HG03064 (cell line): ENCODE data around the gene NUAK2.

Experiments
- ATAC-seq: cut with Tn5 transposase; IDR thresholded peaks from one replicate; pipeline ENCODE4 v1.9.1; 2021; ENCODE audit warnings: low read depth; ENCODE audit not compliant: unreplicated experiment

Gene NUAK2

DNA sequence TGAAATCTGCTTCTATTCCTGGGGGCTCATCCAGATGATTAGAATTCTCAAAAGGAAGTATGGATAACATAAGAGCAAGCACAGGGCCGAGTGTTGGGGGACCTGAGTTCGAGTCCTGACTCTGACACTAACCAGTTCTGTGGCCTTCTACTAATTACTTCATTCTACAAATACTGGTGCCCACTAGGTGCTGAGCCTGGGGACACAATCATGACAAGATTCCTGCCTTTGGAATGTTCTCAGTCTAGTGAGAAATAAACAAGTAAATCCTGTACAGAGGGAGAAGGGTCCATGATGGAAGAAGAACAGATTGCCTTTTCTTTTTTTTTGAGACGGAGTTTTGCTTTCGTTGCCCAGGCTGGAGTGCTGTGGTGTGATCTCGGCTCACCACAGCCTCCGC, 2.2 kb upstream of the NUAK2 start:
- ATAC-seq, result no peak

DNA sequence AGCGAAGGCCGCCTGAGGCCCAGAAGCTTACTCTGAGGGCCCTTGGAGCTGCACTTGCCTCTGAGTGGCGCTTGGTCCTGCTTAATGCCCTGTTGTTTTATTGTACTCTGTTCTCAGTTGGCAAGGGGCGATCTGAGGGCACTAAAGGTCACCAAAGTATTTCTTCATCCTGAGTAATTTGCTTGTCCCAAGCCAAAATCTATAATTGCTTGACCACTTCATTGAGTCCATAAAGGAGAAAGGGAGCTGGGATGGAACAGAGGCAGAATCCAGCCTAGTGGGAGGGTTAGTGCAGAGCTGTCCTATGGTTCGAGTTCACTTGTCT, 376 bp upstream of the NUAK2 start:
- no peak for ATAC-seq

DNA sequence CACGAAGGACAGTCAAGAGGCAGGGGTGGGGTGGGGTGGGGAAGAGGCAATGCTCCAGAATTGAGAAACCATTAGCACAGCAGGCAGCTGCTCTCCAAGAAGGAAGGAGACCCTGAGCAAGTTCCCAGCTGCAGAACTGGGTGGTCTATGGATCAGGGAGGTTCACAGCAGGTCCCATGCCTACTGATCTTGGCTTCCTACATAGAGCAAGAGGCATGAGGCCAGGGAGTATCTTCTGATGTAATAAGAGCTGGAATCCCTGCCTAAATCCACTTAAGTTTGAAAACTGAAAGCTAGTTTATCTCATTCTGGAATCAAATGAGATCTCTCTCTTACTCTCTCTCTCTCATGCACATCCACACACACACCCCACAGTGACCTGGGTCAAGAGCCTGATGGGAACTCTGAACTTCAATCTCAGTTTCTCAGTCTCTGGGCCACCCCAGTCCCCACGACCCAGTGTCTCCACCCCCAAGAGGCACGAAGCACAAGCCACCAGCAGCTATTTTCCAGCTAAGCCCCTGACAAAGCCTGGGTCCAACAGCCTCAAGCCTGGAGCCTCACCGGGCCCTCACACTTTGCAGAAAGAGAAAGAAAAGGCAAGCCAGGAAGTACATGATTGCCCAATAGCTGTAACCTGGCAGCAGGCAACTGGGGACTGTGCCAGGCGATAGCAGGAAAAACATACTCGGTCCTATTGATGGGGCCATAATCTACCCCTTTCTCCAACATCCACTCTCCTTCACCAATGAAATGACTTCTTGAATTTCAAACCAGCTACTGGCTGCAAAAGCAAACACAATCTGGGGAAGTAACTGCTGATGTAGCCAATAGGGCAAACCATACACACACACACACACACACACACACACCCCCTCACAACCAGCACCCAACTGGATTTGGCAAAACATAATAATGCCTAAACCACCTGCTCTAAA, 2.2 kb downstream of the NUAK2 start:
- ATAC-seq, result no peak

DNA sequence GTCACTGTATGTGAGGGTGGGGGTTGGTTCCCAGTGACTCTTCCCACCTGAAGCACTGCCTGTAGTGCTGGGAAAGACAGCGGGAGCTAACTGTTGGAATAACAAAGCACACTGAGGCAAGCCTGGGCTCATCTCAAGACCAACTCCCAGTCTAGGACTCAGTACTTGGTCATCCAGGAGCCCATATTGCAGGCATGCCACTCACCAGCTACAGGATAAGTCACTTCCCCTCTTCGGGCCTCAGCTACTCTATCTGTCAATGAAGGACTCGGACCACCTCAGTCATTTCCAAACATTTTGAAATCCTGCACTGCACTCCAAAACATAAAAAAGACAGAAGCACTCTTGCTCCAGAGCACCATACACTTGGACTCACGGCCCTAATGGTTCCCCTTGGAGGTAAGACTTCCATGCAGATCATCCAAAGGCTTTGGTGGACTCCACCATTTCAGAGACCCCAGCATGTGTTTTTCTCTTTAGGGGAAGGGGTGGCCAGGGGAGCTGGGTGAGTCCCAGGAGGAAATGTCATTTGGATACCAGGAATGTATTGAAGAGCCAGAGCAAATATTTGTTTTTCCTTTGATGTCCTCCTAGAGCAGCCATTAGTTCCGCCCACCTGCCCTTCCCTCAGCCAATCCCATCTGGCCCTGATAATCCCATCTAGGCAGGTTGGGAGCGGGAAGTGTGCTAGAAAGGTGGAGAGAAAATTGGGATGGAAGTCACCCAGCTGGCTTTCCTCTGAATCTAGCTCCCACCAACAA, 3.1 kb downstream of the NUAK2 start:
- no peak for ATAC-seq

DNA sequence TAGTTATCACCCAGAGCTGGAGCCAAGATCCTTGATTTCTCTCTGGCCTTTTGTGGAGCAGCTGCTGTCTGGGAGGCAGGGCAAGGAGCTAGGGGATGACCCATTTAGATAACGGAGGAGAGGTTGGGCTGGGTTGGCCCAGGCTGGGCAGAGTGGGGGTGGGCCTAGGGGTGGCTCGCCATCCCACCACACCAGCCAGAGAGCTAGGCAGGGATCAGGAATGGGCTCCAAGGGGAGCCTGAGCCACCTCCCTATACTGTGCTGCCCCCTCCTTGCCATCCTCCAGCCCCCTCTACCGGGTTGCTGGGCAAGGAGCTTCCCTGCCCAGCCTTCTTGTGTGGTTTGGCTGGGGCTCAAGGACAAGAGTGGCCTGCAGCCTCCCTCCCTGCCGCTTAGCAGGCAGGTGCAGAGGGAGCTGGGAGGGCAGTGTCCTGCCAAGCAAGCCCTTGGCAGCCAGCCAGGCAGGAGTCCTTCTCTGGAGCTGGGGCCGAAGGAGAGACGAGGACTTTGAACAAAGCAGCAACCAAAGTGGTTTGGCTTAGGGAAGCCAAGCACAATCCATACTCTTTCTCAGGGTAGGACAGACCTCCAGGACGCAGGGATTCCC, 4.1 kb downstream of the NUAK2 start:
- ATAC-seq, result no peak

DNA sequence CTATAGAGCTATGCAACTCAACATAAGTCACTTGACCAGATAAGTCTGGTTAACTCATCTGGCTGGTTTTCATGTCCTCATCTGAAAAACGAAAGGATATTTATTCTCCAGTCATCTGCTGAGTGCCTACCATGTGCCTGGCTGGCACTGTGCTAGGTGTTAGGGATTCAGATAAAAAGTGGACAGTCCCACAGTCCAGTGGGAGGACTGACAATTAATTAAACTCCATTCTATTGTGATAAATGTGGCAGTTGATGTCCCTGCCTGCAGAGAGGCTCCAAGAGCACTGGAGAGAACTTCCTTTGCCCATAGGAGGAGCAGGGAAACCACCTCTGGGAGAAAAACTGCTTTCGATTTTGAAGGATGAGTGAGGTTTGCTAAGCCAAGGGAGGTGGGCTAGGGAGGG, 5.4 kb downstream of the NUAK2 start:
- no peak for ATAC-seq

DNA sequence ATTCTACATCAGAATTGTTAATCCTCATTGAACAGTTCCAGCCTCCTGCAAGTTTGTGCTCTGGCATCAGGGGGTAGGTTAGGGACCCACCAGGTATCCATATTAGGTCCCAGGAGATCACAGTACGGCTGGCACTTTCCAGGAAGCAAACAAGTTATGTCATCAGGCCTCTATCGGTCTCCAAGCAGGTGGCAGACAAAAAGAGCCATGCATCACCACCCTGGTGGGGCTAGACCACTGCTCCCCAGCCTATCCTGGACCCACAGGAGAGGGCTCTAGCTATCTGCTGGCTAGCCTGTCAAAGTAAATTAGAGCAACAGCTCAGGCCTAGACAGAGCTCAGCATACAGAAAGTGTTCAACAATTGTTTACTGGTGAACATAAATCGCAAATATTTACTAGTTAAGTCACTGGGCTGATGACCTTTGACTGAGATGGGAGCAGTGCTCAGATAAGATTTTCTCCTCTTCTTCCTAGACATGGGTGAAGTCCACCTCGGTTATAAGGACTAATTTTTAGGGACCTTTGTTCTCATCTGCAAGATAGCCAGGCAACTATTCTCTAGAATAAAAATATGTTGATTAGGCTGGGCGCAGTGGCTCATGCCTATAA, 6.4 kb downstream of the NUAK2 start:
- ATAC-seq, result no peak

DNA sequence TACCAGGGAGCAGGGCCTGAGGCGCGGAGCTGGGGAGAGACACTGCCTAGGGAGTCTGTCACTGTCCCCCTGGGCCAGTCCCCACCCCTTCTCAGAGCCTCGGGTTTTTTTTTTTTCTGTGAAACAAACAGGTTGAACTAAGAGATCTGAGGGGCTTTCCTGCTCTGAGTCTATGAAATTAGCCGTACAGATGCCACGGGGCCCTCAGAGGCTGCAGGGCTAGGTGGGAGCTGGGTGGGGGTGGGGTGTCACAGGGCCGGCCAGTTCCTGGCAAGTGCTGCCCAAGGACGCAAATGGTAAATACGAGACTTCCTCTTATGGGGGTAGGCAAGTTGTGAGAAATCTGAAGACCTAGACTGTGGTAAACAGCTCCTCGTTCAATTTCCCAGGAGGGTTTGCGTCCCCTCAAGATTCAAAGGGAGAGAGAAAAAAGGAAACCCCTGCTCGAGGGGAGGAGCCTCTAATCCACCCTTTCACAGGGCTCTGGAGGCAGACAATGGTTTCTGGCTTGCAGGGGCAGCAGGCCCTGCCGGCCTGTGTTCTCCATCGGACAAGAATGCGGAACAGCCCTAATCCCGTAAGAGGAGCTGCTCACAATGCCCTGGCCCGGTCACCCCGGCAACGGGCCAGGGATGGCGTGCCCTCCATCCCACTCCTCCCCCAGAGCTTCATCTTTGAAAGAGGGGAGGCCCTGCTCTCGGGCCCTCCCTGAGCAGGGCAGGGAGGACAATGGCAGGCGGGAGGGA, 7.8 kb downstream of the NUAK2 start:
- ATAC-seq, result no peak

DNA sequence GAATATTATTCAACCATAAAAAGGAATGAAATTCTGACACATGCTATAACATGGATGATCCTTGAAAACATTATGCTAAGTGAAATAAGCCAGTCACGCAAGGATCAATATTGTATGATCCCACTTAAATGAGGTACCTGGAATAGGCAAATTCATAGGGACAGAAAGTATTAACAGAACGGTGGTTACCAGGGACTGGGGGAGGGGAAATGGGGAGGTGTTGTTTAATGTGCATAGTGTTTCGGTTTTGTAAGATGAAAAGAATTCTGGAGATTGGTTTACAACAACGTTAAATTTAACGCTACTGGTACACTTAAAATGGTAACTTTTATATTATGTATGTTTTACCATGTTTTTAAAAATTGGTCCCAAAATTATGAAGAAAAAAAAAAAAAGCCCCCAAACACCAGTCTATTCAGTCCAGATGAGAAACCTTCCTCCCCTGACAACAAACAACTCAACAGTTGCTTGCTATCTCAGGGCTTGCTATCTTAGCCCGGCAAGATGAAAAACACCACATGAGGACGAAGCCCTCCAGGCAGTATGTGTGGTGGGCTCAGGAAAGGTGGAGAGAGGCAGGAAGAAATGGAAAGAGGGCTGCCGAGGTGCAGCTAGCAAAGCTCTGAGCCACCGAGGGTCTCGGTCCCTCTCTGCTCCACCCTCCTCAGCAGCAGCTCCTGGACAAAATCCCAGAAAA, 8.5 kb downstream of the NUAK2 start:
- no peak for ATAC-seq

DNA sequence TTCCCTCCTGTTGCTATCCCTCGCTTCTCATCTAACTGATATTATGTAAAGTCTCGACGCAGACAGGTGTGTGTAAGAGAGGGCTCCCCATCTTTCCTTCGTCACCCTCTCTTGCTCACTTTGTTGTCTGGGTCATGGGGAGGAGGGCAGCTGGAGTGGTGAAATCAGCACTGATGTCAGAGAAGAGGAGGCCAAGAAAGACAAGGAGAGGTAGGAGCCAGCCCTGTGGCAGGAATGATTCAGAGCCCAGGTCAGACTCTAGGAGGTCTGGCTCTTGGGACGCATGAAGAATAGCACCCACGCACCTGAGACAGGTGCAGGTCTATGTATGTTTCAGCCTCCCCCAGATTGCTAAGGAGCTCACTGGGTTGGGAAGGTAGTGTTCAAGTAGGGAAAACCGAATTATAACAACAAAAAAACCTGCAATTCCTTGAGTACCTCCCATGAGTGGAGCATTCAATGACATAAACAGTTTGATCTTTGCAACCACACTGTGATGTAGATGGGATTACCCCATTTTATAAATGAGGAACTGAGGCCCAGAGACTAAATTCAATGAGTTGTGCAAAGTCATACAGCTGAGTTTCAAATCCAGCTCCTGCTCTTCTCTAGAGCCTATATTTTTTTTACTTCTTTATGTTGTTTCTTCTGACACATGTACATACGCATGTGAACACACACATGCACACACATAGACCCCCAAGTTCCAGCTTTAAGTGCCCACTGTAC, 10.4 kb downstream of the NUAK2 start:
- no peak for ATAC-seq

DNA sequence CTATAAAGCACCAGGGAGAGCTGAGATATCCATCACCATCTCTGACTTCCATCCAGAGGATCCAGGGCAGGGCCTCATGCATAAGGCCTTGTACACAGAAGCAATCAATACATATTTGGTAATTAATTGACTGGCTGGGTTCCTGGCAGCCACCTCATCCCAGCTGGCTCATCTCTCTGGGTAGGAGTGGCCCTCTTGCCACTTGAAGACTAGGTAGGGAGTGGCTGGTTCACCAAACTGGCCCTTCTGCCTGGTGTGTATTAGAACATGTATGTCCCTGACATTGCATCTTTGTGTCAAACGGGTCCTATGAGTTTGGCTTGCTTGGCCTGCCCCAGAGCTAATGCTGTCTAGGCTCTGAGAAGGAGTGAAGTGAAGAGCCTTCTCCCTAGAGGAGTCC, 11.8 kb downstream of the NUAK2 start:
- ATAC-seq, result no peak

DNA sequence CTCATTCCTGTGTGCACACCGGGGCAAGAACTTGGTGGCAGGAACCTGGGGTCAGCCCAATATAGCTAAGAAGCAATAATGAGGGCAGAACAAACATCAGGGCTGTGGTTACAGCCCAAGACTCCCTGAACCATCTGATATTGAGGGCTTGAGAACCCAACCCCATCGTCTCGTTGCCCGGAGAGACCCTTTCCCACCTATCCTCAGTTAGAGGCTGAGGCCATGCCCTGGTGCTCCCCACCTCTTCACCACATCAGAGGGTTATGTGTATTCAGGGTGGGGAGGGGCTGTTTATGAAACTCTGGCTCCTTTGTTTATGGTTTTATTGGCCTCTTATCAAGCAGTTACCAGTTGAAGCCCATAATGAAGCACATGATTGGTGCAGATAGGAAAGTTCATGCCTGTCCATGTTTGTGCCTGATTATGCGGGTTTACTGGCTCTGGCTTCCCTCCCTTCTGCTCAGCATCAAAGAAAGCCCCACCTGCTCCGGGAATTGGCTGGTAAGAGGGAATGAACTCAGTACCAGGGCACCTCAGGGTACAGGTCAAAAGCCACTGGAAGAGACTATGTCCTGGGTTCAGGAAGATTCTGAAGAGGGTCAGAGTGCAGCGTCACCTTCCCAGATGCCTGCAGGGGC, 14.5 kb downstream of the NUAK2 start:
- ATAC-seq, result no peak

DNA sequence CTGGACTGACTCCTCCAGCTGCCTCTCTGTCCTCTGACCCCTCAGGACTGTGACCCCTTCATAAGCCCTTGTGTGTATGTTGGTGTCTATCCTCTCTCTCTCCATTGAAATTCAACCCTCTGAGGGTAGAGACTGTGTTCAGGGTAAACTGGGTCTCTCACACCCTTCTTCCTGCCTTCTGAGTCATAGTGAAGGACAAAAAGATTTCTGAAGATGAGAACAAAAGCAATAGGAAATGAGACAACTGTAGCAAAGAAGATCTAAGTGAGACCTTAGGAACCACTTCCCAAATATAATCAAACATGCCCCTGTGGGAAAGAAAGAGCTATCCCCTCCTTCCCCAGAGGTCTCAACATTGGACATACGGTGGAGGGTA, 16.9 kb downstream of the NUAK2 start:
- no peak for ATAC-seq

DNA sequence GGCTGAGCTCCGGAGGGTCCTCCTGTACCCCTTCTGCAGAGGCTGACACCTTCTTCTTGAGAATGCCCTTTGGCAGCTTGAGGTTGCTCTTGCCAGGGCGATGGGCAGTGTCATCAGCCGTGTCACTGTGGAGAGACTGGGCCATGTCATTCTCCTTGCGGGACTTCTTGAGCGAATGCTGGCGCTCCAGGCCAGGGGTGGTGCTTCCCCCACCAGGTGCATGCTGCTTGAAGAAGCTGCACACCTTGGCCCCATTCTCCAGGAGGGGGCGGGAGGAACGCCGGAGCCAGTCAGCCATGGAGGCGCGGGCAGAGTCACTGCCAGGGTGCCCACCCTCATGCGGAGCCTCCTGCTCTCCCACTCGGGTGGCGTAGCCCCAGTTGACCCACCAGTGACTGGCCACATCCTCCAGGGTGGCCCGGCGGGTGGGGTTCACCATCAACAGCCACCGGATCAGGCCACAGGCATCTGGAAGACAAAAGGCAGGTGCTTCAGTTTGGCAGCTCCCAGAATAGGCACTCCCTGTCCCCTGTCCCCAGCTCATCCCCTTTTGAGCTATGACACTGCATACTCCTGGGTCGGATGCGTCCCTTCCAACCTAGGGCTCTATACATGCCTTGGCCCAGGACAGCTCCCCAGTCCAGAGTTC, 17.4 kb downstream of the NUAK2 start:
- ATAC-seq, result no peak

DNA sequence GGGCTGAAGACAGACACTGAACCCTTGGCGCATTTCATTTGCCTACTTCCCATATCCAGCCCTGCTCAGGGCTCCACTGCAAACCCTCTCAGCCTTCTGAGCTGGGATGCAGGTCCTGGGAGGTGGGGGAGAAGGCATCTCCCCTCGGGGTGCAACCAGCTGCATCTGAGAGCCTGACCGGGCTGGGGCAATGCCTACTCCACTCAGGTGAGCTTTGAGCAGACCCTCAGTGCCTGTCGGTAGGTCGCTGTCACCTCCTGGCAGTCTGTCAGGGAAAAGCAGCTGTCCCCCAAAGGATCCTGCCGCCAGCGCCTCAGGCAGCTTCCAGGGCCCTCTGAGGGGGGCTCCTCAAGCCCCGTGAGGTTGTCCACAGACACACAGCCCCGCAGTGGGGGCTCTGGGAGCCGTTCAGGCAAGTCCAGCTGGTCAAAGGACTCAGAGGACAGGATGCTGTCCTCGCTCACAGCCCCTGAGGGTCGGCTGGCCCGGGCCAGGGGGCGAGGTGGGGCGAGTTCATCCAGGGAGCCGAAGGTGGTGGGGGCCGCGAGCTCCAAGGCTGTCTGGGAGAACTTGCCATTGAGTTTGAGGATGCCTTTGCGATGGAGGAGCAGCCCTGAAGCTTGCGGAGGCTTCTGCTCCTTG, 18.2 kb downstream of the NUAK2 start:
- no peak for ATAC-seq

DNA sequence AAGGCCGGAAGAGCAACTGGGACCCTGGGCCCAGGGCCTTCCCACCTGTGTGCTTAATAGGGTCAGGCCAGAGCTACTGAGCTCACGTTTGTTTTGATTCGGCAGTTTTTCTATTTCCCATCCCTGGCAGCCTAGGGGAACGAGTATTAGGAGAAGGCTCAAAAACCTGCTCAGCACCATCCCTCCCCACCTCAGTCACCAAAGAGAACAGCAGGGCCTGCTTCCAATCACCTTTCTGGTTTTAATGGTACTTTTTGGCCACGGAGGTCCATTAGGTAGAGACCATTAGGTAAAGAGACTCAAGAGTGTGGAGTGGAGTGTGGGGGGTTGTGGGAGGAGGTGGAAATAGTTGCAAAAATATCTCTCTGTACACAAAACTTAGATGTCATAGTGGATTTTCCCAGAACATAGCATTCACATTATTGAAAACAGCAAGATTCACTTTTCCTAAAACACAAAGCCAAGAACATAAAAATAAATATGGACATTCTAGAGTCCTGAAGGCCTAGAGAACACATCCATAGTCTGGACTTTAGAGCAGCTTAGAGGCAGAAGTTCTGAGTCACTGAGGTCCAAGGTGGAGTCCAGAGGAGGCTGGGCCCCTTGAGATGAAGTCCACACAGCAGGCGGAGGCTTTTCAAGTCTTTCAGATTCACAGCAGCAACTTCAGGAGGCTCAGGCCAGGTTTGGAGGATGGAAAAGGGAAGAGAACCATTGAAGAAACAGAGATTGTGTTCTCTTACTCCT, 19.5 kb downstream of the NUAK2 start:
- ATAC-seq, result no peak

DNA sequence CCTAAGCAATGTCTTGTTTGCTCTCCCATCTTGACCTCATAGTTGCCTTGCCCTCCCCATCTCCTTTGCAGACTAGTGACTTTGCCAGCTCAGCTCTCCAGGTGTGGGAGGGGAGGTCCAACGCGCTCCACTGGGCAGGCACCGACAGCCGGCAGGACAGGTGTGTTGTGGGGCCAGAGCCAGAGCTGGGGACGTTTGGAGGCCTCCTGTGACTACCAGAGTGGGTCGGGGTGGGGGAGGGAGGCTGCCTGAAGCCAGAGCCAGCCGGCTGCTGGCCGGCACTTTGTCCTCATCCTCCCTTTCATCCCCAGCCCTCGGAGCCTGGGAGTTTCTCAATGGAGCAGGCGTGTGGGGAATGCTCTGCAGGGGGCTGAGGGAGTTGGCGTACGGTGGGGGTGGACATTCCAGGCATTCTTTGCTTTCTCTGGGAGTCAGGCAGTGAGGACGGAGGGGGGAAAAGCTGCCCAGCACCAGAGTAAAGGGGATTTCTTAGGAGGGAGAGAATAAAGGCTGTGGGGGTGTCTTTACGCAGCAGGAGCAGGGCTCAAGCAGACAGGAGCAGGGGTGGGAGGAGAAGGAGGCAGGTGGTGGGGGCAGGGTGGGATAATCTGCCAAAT, 20.2 kb downstream of the NUAK2 start:
- ATAC-seq, result no peak
